Parathyroid adenoma (tissue), 2 donors: ENCODE measurements around the gene VPS35L.

Experiments
- H2AFZ ChIP-seq: fragments of 300-600 bp; sonication (generic); one replicate; pipeline ENCODE4 v1.7.0; 2017; ENCODE audit warnings: antibody characterized with exemption, mild to moderate bottlenecking
- H3K27ac ChIP-seq: fragments of 300-600 bp; sonication (generic); one replicate; pipeline ENCODE4 v1.7.0; 2017
- H3K27me3 ChIP-seq: fragments of 300-600 bp; sonication (generic); one replicate; pipeline ENCODE4 v1.7.0; 2017; ENCODE audit warnings: low read length; ENCODE audit not compliant: control insufficient read depth, insufficient read depth
- H3K36me3 ChIP-seq: fragments of 300-600 bp; sonication (generic); one replicate; pipeline ENCODE4 v1.7.0; 2017; ENCODE audit warnings: low read length; ENCODE audit not compliant: control insufficient read depth, insufficient read depth
- H3K4me1 ChIP-seq: fragments of 300-600 bp; sonication (generic); one replicate; pipeline ENCODE4 v1.7.0; 2017; ENCODE audit warnings: control low read depth
- H3K4me2 ChIP-seq: fragments of 300-600 bp; sonication (generic); one replicate; pipeline ENCODE4 v1.7.0; 2017; ENCODE audit warnings: low read length
- H3K4me3 ChIP-seq: fragments of 300-600 bp; sonication (generic); one replicate; pipeline ENCODE4 v1.7.0; 2017; ENCODE audit warnings: low read depth, low read length
- H3K79me2 ChIP-seq: fragments of 300-600 bp; sonication (generic); one replicate; pipeline ENCODE4 v1.7.0; 2017; ENCODE audit warnings: control low read depth
- H3K9ac ChIP-seq: fragments of 300-600 bp; sonication (generic); one replicate; pipeline ENCODE4 v1.7.0; 2017; ENCODE audit warnings: mild to moderate bottlenecking
- H3K9me3 ChIP-seq: fragments of 300-600 bp; sonication (generic); one replicate; pipeline ENCODE4 v1.7.0; 2017; ENCODE audit warnings: low read length; ENCODE audit not compliant: control insufficient read depth
- TF ChIP-seq, protein P1 (sequence below): fragments of 300-600 bp; sonication (generic); IDR thresholded peaks from one replicate; pipeline ENCODE4 v1.7.0; 2017; ENCODE audit warnings: antibody characterized with exemption, mild to moderate bottlenecking
- donor health status: primary hyperparathyroidism.

VPS35L gene

DNA sequence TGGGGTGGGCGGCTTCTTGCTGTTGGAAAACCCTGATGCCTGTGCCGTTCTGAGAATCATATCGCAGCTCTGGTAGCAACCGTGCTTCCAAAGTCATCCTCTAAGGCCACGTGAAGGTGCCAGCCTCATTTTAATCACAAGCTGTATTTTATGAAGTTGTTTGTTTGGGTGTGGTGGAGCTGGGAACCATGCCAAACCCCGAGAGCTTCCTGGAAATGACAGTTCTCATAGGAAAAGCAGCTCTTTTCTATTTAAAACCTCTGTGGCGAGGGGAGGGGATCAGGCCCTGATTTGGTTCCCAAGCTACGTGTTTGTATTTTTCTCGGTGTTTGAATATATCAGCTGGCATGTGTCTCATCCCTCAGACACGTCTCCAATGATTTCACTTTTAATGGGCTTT, 140.8 kb downstream of the VPS35L start:
- Histone ChIP-seq H3K36me3 (no peaks in the 10 kb centered on the region), H3K4me1 (peaks cover 58% of the 10 kb centered on the region), H2AFZ (peak overlapping the region; percentile 13), H3K9me3 (no peaks in the 10 kb centered on the region), H3K9ac (no peak overlapping the region), H3K27me3 (no peaks in the 10 kb centered on the region), H3K4me3 (no peak overlapping the region), H3K4me2 (no peak overlapping the region), H3K79me2 (peaks cover 2% of the 10 kb centered on the region), H3K27ac (peak overlapping the region; percentile 89)
- TF ChIP-seq, protein P1, sequence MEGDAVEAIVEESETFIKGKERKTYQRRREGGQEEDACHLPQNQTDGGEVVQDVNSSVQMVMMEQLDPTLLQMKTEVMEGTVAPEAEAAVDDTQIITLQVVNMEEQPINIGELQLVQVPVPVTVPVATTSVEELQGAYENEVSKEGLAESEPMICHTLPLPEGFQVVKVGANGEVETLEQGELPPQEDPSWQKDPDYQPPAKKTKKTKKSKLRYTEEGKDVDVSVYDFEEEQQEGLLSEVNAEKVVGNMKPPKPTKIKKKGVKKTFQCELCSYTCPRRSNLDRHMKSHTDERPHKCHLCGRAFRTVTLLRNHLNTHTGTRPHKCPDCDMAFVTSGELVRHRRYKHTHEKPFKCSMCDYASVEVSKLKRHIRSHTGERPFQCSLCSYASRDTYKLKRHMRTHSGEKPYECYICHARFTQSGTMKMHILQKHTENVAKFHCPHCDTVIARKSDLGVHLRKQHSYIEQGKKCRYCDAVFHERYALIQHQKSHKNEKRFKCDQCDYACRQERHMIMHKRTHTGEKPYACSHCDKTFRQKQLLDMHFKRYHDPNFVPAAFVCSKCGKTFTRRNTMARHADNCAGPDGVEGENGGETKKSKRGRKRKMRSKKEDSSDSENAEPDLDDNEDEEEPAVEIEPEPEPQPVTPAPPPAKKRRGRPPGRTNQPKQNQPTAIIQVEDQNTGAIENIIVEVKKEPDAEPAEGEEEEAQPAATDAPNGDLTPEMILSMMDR = no peak

DNA sequence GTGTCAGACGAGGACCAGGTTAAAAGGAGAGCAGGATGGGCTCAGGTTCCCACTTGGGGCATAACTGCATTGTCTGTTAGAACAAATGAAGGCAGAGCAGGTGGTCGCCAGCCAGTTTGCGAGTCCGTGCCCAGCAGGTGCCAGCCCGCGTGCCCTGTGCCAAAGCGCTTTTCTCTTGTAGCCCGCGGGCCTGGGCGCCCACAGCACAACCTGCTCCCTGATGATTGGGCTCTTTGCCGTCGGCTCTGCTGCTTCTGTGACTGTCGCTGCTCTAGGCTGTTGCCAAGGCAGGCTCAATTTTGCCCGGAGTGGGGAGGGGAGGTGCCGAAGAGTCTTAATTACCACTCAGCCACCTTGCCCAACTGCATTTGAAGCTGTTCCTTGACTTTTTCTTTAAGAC, 141.5 kb downstream of the VPS35L start:
- no peak overlapping the region for H3K4me2 ChIP-seq
- TF ChIP-seq, protein P1 = no peak
- H3K79me2 ChIP-seq = peaks cover 2% of the 10 kb centered on the region
- peak overlapping the region; percentile 89 for H3K27ac ChIP-seq
- peaks cover 58% of the 10 kb centered on the region for H3K4me1 ChIP-seq
- no peaks in the 10 kb centered on the region for H3K9me3 ChIP-seq
- no peak overlapping the region for H3K9ac ChIP-seq
- no peak overlapping the region for H2AFZ ChIP-seq
- H3K4me3 ChIP-seq = no peak overlapping the region
- no peaks in the 10 kb centered on the region for H3K27me3 ChIP-seq
- no peaks in the 10 kb centered on the region for H3K36me3 ChIP-seq

DNA sequence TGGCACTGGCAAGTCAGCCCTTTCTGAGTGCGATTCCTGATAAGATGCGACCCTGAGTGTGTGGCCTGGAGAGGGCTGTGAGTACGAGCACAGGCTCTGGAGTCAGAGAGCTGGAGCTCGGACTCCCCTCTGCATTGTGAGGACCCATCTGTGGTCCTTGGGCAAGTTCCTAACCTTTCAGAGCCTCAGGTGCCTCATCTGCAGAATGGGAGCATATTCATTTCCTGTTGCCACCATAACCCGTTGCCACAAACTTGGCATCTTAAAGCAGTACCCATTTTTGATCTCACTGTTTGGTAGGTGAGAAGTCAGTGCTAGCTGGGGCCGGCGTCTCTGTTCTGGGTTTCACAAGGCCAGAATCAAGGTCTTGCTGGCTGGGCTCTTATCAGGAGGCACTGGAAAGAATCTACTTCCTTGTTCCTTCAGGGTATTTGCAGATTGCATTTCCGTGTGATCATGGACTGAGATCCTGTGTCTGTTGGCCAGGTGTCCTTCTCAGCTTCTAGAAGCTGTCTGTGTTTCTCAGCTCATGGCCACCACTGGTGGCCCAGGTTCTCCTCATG, 142.3 kb downstream of the VPS35L start:
- H3K4me2 ChIP-seq = peak overlapping the region; percentile 30
- peaks cover 58% of the 10 kb centered on the region for H3K4me1 ChIP-seq
- H3K9me3 ChIP-seq = no peaks in the 10 kb centered on the region
- no peaks in the 10 kb centered on the region for H3K79me2 ChIP-seq
- H2AFZ ChIP-seq = no peak overlapping the region
- H3K27me3 ChIP-seq = no peaks in the 10 kb centered on the region
- H3K27ac ChIP-seq = peak overlapping the region; percentile 89
- TF ChIP-seq, protein P1 = no peak
- H3K4me3 ChIP-seq = no peak overlapping the region
- no peaks in the 10 kb centered on the region for H3K36me3 ChIP-seq
- H3K9ac ChIP-seq = no peak overlapping the region

DNA sequence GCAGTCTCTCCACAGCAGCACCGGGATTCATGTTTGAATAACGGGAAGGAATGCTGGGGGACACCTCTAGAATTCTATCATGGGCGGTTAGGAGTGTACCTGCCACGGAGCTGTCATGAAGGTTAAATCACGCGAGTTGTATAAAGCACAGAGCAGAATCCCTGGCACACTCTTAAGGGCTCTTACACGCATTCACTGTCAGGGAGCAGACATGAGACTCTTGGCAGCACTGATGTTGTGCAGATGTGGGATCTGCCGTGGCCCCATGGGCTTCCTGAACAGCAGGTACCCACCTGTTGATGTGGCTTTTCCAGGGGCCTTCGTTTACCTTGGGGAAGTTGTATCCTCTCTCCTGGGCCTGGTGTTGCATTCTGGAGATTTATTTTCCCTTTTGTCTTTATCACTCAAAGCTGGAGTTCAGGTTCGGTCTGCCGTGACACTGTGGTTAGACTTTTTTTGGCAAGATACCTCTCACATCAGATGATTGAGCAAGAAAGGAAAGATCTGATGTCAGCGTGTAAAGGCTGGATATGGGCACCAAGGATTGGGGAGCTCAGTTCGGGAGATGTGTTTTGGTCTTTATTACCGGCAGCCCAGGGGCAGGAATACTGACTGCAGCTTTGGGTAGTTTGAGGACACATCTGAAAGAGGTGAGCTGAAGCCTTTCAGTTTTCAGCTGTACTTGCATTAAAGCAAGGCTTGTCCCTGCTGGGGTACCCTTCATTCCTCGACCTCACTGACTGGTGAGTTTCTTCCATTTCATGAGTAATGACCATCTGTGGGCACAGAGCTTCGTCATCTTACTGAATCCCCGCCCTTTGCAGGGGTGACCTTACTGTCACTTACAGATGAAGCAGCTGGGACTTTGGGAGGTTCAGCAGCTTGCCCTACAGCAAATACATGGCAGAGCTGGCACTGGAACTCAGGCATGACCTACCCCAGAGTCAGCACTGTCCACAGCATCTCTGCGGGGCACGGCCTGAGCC, 143.3 kb downstream of the VPS35L start:
- H2AFZ ChIP-seq = peak overlapping the region; percentile 36
- H3K4me3 ChIP-seq = peak overlapping the region; percentile 9
- H3K9ac ChIP-seq = no peak overlapping the region
- peaks cover 58% of the 10 kb centered on the region for H3K4me1 ChIP-seq
- no peaks in the 10 kb centered on the region for H3K36me3 ChIP-seq
- H3K27me3 ChIP-seq = no peaks in the 10 kb centered on the region
- TF ChIP-seq, protein P1 = no peak
- no peaks in the 10 kb centered on the region for H3K9me3 ChIP-seq
- H3K79me2 ChIP-seq = no peaks in the 10 kb centered on the region
- peak overlapping the region; percentile 30 for H3K4me2 ChIP-seq
- H3K27ac ChIP-seq = peak overlapping the region; percentile 89
